T-helper 22 cell (primary cell): Measurements from ENCODE around the gene SAPCD2.
"Not testable (repeated sequence)": the region's sequence is repeated elsewhere in the genome, so short reads cannot be mapped to it uniquely, and the experiment has no call there.

Experiments used
- DNase-seq: peaks from one replicate; pipeline ENCODE4 v3.0.0-alpha.2; 2020; ENCODE audit warnings: low read depth

Gene SAPCD2

GRCh38 chr9:137070201-137070905 lies at the start of gene SAPCD2:
SAPCD2 (minus strand) TSS chr9:137070557; CDS start chr9:137070460, 97 bp downstream.
- peak; percentile 77 for DNase-seq

GRCh38 chr9:137118092-137118603 lies 47.8 kb upstream of the SAPCD2 start:
- not testable (repeated sequence) for DNase-seq

DNA sequence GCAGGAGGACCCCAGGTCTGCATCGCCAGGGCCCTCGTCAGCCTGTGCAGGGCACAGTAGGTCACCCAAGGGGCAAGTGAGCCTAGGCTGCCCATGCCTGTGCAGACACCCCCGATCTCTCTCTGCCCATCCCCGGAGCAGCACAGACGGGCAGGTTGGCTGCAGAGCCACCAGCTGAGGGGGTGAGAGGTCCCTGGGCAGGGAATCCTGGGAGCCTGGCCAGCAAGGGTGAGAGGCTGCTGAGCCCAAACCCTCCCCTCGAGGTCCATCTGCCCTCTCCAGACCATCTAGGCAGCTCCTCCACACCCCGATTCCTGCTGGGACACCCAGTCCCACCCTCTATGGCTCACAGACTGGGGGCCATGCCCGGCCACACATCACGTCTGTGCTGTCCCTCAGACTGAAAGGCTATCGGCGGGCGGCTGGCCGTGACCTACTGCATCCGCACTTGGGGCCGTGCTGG lies 46.9 kb upstream of the SAPCD2 start:
- DNase-seq, result no peak

GRCh38 chr9:137116728-137117127 lies 46.4 kb upstream of the SAPCD2 start:
- no peak for DNase-seq

- DNase-seq, result no peak
Measured at GRCh38 chr9:137116027-137116507, 45.7 kb upstream of the SAPCD2 start.

DNA sequence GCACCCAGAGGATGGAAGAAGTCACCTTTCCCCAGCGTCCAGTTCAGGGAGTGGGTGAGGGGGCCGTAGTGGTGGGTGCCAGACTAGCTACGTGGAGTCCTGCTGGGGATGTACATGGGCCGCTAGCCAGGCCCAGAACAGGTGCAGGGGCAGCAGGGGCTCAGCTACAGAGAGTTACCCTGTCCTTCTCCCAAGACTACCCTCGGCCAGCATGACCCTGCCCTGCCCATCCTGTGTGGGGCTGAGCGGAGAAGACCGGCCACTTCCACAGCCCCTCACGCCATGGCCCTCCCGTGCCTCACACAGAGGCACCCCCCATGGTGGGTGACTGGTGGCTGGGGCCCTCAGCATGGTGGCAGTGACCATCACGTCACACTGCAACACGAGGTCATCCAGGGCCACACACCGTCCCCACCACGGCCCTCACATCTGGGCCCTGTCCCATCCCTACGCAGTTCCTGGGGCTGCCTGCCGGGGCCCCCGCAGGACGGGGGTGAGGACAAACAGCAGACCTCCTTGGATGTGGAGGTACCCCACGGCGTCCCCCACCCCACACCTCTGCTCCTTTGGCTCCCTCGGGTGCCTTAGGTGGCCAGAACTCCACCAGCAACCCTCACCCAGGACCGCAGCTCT lies 45.2 kb upstream of the SAPCD2 start:
- no peak for DNase-seq

DNA sequence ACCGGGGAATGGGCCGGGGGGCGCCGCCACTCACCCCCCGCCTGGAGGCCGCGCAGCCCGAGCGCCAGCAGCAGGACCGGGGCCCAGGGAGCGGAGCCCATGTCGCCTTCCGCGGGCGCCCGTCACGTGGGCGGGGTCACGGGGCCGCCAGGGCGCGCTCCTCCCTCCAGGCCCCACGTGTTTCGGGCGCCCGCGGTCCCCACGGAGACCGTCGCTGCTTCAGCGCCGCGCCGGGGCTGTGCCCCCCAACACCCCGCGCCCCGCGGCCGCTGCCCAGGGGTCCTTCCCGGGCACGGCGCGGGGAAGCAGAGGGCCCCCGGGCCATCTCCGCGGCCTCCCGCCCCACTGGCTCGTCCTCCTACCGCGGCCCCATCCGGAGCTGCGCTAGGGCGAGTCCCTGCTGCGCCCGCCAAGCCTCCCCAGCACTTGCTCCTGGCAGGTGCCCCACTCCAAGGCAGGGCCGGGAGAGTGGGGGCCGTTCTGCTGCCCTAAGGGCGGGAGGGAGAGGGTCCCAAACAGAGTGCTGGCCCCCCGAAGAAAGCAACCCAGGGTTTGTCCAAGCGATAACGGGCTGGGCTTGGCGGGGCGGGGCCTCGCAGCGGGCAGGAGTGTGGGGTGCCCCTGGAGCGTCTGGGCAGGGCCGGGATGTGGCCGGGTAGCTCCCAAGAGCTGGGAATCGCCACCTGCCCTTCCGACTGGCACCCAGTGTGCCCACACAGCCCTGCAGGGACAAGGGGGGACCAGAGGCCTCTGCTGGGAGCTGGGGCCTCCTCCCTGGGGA lies 44.4 kb upstream of the SAPCD2 start, which contains the start of gene DPP7:
Gene DPP7, minus strand, starts transcription at position 121 of the 781 bp plus-strand sequence. Its CDS starts 20 bp downstream, at position 101.
- peak; percentile 69 for DNase-seq

GRCh38 chr9:137114220-137114612 lies 43.9 kb upstream of the SAPCD2 start:
- DNase-seq, result no peak

GRCh38 chr9:137113385-137114159 lies 43.2 kb upstream of the SAPCD2 start:
- no peak for DNase-seq

GRCh38 chr9:137112564-137113384 lies 42.4 kb upstream of the SAPCD2 start:
- no peak for DNase-seq

GRCh38 chr9:137111788-137112563 lies 41.6 kb upstream of the SAPCD2 start:
- no peak for DNase-seq

GRCh38 chr9:137110911-137111787 lies 40.8 kb upstream of the SAPCD2 start:
- no peak for DNase-seq

GRCh38 chr9:137110147-137110910 lies 40.0 kb upstream of the SAPCD2 start:
- no peak for DNase-seq

DNA sequence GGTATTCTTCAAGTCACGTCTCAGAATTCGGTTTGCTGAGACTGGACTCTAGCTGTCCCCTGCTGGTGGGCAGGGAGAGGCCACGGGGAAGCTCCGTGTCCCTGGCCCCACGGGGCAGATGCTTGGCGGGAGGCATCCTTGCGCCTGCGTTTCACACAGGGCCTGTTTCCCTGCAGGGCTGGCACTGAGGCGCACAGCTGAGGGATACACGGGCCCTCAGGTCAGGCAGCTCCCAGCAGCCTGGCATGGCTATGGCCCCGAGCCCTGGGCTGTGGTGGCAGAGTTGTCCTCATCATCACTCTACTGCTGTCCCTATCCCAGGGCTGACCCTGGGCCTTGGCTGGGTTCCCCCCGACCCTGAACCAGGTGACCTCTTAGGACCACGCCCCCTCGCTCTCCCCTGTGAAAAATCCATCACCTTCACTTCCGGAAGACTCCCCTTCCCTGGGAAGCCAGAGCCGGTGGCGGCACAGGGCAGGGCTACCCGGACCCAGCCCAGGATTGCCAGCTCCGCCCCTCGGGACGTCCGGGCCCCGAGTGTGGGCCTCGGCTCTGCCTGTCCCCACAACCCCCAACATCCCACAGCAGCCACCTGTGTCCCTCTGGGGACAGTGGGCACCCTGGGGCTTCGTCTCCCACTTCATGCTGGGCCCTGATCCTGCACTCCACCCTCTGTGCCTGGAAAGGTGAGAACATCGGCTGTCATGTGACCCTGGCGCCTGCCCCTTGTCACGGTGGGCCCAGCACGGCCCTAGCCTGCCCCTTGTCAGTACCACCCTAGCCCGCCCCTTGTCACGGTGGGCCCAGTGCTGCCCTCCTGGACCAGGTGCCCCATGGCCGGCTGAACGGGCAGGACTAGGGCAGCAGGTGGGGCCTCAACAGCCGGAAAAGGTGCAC lies 39.1 kb upstream of the SAPCD2 start:
- no peak for DNase-seq

DNA sequence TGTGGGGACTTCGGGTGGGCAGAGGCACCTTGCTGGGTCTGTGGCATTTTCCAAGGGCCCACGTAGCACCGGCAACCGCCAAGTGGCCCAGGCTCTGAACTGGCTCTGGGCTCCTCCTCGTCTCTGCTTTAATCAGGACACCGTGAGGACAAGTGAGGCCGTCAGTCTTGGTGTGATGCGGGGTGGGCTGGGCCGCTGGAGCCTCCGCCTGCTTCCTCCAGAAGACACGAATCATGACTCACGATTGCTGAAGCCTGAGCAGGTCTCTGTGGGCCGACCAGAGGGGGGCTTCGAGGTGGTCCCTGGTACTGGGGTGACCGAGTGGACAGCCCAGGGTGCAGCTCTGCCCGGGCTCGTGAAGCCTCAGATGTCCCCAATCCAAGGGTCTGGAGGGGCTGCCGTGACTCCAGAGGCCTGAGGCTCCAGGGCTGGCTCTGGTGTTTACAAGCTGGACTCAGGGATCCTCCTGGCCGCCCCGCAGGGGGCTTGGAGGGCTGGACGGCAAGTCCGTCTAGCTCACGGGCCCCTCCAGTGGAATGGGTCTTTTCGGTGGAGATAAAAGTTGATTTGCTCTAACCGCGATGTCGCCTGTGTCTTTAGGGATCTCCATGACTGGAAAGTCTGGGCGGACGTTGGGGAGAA lies 38.4 kb upstream of the SAPCD2 start:
- no peak for DNase-seq

GRCh38 chr9:137107982-137108381 lies 37.6 kb upstream of the SAPCD2 start:
- DNase-seq, result no peak
